GM18517 (cell line): ENCODE measurements around the gene CSF2.

ENCODE experiments used
- ATAC-seq: cut with Tn5 transposase; IDR thresholded peaks from one replicate; pipeline ENCODE4 v1.9.1; 2021; ENCODE audit warnings: mild to moderate bottlenecking, moderate library complexity; ENCODE audit not compliant: unreplicated experiment

Gene CSF2

GRCh38 chr5:132073231-132074013, at the start of gene CSF2:
Gene CSF2, plus strand, starts transcription at chr5:132073789. Its CDS starts 35 bp downstream, at chr5:132073824.
- no peak for ATAC-seq

GRCh38 chr5:132024117-132024435, 49.5 kb upstream of the CSF2 start:
- no peak for ATAC-seq

- no peak for ATAC-seq
Measured at GRCh38 chr5:132024789-132025402, 48.7 kb upstream of the CSF2 start.

DNA sequence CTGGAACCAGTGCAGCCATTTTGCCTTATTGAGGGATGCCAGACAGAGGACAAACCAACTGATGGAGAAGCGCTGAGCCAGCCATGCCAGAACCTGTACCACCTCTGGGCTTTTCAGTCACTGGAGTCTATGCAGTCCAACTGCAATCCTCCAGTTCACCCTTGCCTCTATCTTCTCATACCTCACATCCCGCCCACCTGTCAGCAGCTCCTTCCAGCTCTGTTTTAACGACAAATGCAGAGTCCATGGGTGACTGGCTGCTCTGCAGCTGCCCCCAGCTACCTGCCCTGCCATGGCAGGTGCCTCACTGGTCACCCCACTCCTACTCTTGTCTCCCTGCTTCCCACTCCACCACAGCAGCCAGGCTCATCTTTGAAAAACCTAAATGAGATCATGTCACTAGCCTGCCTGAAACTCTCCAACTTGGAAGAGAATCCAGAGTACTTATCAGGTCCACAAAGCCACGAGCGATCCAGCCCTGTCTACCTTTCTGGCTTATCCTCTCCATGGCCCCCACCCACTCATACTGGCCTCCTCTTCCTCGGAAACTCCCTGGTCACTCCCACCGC, 48.1 kb upstream of the CSF2 start:
- no peak for ATAC-seq

GRCh38 chr5:132026516-132027008, 47.0 kb upstream of the CSF2 start:
- no peak for ATAC-seq

DNA sequence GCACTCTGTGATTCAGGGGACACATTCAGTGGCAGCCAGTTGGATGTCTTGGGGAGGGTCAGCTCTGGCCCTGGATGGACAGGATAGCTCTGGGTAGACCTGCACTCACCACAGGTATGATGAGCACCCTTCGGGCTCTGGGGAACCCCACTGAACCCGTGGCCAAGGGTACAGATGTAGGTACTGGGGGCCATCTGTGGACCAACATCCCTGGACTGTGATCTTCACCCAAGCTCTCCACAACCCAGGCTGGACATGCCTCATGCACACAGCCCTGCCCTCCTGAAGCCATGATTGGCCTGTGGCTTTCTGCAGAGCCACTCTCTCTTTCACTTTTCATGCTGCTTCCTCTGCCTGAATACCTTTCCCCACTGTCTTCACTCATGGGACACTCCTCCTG, 46.6 kb upstream of the CSF2 start:
- ATAC-seq, result no peak

DNA sequence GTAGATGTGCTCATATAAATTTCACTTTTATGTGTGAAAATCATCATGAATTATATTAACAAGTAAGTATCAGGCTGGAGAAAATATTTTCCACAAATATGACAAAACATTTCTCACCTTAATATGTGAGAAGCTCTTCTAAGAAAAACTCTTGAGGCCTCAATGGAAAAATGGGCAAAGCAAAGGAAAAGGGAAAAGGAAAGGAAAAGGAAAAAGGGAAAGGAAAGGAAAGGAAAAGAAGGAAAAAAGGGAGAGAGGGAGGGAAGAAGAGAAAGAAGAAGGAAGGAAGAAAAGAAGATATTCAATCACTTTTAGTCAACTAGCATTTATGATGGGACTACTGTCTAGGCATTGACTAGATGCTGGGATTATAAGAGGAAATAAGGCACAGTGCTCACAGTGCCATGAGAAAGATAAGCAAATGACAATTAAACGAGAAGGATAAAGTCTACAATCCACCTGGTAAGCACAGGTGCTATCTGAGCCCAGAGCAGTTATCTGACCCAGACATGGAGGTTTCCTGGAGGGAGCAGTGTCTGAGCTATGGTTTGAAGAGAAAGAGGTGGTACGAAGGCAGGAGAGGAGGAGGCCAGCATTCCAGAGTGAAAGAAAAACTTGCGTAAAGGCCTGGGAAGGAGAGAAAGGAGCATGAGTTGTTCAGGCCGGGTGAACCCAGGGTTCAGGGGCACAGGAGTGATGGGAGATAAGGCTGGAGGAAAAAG, 43.8 kb upstream of the CSF2 start:
- no peak for ATAC-seq

DNA sequence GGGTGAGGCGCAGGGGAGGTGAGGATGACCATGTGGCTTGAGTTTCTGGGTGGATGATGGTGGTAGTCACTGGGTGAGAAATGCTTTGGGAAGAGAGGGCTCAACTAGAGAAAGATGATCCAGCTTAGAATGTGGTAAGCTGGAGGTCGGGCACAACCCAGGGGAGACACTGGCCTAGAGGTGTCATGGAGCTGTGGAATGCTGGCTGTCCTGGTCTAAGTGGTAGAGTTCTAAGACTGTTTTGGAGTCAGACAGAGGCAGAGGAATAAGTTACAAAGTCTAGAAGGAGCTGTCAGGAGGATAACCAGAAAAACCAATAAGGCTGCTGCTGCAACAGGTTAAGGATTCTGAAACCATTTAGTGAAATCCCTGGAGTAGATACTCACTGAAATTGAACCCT, 43.0 kb upstream of the CSF2 start:
- ATAC-seq, result no peak

- no peak for ATAC-seq
Measured at GRCh38 chr5:132032196-132032595, 41.4 kb upstream of the CSF2 start.

GRCh38 chr5:132033122-132033521, 40.5 kb upstream of the CSF2 start:
- no peak for ATAC-seq

DNA sequence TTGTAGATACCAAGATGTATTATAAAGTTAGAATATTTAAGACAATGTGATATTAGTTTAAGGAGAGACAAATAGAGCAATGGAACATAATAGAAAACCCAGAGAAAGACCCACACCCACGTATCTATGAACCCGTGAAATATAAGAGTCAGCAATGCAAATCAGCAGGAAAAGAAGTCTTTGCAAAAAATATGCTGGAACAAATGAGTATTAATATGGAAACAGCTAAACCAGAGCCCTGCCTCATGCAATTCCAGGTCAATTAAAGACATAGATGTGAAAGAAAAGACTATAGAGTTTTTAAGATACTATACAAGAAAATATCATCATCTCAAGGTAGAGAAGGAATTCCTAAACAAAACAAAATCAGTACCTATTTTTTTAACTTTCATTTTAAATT, 36.2 kb upstream of the CSF2 start:
- ATAC-seq, result no peak

DNA sequence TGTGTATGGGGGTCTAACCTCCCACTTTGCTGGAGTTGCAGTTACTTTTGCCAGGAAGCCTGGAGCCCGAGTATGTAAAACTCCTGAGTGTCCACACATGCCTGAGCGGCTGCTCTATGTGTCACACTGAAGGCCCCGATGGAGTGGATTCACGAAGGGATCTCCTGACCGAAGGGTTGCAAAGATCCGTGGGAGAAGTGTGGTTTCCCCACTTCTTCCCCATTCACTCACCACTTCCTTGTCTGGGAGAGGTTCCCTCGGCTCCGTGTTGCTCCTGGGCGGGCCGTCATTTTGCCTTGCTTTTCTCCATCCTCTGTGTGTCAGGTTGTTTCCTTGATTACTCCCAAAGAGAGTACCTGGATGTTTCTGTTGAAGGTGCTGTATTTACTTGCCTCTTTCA, 29.4 kb upstream of the CSF2 start:
- no peak for ATAC-seq

DNA sequence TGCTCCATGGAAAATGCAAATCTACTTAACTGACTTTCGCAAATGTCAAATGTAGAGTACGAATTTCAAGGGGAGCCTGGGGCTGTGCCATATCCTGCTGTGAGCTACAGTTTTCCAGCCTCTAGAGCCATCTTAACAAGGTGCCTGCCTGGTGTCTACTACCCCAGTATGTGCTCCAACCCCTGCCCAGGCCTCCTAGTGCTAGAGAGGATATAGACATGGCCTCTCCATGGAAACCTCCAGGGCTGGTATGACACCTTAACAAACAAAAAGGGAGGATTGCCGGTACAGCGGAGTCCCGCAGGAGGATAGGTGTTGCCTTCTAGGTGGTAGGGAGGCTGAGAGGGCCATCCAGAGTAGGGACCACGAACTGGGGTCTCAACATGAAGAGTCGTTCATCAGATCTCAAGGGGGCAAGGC, 26.7 kb upstream of the CSF2 start:
- ATAC-seq, result no peak

GRCh38 chr5:132049093-132049492, 24.5 kb upstream of the CSF2 start:
- no peak for ATAC-seq

GRCh38 chr5:132049559-132049958, 24.0 kb upstream of the CSF2 start:
- ATAC-seq, result no peak

DNA sequence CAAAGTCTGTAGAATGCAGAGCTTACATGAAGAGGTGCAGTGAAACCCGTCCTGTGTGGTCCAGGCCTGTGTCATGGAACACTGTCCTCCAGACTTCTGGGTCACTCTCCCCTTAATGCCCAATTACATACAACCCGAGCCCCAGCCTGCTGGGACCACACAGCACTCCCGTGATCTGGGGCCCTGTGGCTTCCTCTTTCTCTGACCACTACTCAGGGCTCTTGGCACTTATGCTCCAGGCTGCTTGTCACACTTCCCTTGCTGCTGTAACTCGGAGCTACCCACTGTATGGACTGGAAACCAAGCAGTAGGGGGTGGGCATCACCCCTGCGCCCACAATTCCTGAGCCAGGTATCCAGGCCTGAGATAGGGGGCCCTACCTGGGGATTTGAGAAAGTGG, 23.5 kb upstream of the CSF2 start:
- no peak for ATAC-seq

DNA sequence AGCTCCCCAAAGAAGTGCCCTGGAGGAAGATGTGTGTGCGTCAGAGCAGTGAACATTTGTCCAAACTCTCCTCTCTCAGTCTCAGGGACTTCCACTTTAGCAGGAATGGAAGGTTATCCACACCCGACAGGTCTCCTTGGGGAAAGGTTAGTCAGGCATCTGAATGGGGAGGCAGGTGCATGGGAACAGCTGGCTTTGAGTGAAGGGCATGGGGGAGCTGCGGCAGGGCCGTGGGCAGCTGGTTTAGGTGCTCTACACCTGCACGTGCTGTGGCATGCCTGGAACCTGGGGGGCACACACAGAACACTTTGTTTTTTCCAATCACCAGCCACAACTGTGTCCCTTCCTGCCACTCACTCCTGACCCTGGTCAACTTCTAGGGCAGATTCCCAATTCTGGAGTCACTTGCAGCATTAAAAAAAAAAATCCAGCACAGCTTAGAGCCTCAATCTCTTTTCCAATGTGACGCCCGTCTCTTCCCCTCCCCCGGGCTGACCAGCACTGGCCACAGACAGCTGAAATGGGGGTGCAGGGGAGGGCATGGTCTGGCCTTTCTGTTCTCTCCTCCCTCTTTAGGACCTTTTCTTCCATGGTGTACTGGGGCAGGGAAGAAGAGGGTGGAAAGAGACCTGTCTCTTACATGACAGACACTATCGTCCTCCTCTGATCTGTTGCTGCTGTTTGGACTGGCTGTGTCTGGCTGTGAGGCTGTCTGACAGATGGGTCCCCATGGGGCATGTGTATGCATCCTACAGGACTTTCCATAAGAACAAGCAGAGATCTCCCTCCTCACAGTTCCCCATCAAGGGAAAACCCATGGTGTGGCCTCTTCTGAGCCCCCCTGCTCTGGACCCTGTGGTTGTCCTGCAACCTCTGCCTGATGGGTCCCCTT, 22.7 kb upstream of the CSF2 start:
- ATAC-seq, result no peak

- ATAC-seq, result no peak
Measured at GRCh38 chr5:132052520-132052919, 21.1 kb upstream of the CSF2 start.

- no peak for ATAC-seq
Measured at GRCh38 chr5:132053483-132053882, 20.1 kb upstream of the CSF2 start.

DNA sequence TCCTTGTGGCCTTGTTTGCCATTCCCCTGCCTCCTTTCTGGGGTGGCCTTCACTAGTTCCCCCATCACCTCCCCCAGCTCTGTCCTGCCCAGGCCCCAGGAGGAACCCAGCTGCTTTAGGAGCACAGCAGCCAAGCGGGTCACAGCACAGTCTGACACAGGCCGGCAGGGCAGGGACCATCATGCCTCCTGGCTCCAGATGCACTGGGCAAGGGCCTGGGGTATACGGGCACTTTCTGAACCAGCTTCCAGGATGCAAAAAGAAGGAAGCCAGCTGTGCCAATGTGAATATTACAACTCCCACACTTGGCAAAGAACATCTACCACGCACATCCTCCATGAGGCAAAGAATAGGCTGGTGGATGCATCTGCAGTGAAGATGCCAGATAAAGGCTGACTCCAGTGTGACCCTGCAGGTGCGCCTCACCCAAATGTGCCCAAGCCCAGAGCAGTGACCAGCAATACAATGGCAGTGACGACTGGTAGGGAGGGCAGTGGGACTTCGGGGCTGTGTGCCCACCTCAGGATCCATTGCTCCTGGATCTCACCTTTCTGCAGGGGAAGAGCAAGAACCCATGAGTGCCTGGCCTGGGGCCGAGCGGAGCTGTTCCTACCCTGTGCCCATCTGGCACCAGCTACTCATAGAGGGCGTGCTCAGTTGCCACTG, 19.4 kb upstream of the CSF2 start:
- no peak for ATAC-seq
